ENCODE results near the gene MS4A1. TPM values are rescaled to one million over a fixed set of nuclear protein-coding genes. Genes with fewer than 3 reads are reported as not detected.

MS4A1 gene
- total RNA-seq, 1 experiment from 2014 or later = not detected

GRCh38 chr11:60485987-60486386, 30.3 kb downstream of the MS4A1 start:
- H2BK15ac ChIP-seq (ENCODE audit: low read depth, low read length) = no peak overlapping the region
- no peak overlapping the region for H4K91ac ChIP-seq (ENCODE audit: insufficient read length, low read depth, low read length)
- no peaks in the 10 kb centered on the region for H3K4me1 ChIP-seq (ENCODE audit: insufficient read depth, low read length)
- peak; percentile 87 for TF ChIP-seq CTCF (conservative IDR thresholded peaks at IDR 0.05)
- Mint-ChIP-seq H3K27me3 (ENCODE audit: low read depth) (no peaks in the 10 kb centered on the region), H3K9me3 (peaks cover 5% of the 10 kb centered on the region in 2 experiments), H3K4me3 (no peak overlapping the region), H3K36me3 (ENCODE audit: insufficient read depth in 1 of 3, low read depth in 3 of 3) (peaks cover 0 to 5% (median 4%) of the 10 kb centered on the region in 3 experiments; a peak in 2 of 7 replicates), H3K27ac (no peak overlapping the region), H3K4me1 (peaks cover 3% of the 10 kb centered on the region in 2 experiments; a peak in 3 of 4 replicates)
- no peak overlapping the region for H3K4me2 ChIP-seq (ENCODE audit: insufficient read depth, insufficient read length, low read length)
- H3K9ac ChIP-seq (ENCODE audit: extremely low read depth, insufficient read length, low read length) = no peak overlapping the region
- no peak overlapping the region for H2BK5ac ChIP-seq (ENCODE audit: insufficient read length, low read length)
- no peaks in the 10 kb centered on the region for H3K79me1 ChIP-seq (ENCODE audit: insufficient read depth, low read depth, low read length, poor library complexity, severe bottlenecking)
- H3K23ac ChIP-seq (ENCODE audit: insufficient read length, low read depth, low read length) = no peak overlapping the region
- H3K79me2 ChIP-seq (ENCODE audit: insufficient read depth, low read length) = no peaks in the 10 kb centered on the region
- H4K20me1 ChIP-seq (ENCODE audit: control insufficient read depth, insufficient read depth, insufficient read length) = no peaks in the 10 kb centered on the region
- no peak overlapping the region for H3K4ac ChIP-seq (ENCODE audit: low read depth, low read length)
- H4K8ac ChIP-seq (replicated peaks; ENCODE audit: insufficient read length, low read depth, low read length) = no peak overlapping the region
- no peak overlapping the region for H3T11ph ChIP-seq (ENCODE audit: low read length)
- no peak overlapping the region for H3K14ac ChIP-seq (ENCODE audit: insufficient read depth, low read length)
- no peak overlapping the region for H3K18ac ChIP-seq (ENCODE audit: insufficient read length, low read depth, low read length)
- no peaks in the 10 kb centered on the region for H3K27me3 ChIP-seq (ENCODE audit: insufficient read depth, low read length)
- H3K23me2 ChIP-seq (ENCODE audit: insufficient read length, low read depth, low read length, poor library complexity, severe bottlenecking) = no peaks in the 10 kb centered on the region
- H2AFZ ChIP-seq (ENCODE audit: low read length) = no peak overlapping the region
- H2BK120ac ChIP-seq (ENCODE audit: low read depth, low read length, poor library complexity, severe bottlenecking) = no peak overlapping the region
- no peak overlapping the region for H4K5ac ChIP-seq (ENCODE audit: insufficient read length, low read depth, low read length)
- H2BK20ac ChIP-seq (ENCODE audit: low read depth, low read length, poor library complexity, severe bottlenecking) = no peak overlapping the region
- peak; percentile 74 for DNase-seq
- H3K56ac ChIP-seq (ENCODE audit: insufficient read length, low read depth, low read length) = no peak overlapping the region
- WGBS (ENCODE audit: extremely low coverage, insufficient read length, low lambda C conversion rate) = no CpG with 5 or more reads among the region's 5 CpGs
- no peak overlapping the region for H3K27ac ChIP-seq (ENCODE audit: insufficient read length, low read depth, low read length)
- no peaks in the 10 kb centered on the region for H3K9me3 ChIP-seq (ENCODE audit: control insufficient read depth, low read depth, low read length)
- no peak overlapping the region for H2AK5ac ChIP-seq (ENCODE audit: insufficient read length, low read length)
- no peak overlapping the region for H2BK12ac ChIP-seq (ENCODE audit: insufficient read length, low read depth, low read length)

Data from H9 (cell line).